IMR-90 (cell line): ENCODE measurements around the gene CDYL2. TPM values are rescaled to one million over a fixed set of nuclear protein-coding genes. Genes with fewer than 3 reads are reported as not detected.

Experiments
- ATAC-seq: fragments of 200-7000 bp; cut with Tn5 transposase; 2 replicates; pipeline ENCODE4 v1.9.1; 2020; ENCODE audit warnings: low read depth, mild to moderate bottlenecking, moderate library complexity
- BruUV-seq: library from RNA; stranded (reverse); fragments of 400-500 nt; replicated peaks from 2 replicates; lab custom pipeline; 2021; lab: Mats Ljungman, UMichigan
- CTCF ChIA-PET: fragments of 300-600 bp; formaldehyde crosslinking; extraction: SDS; loops from one replicate; lab custom pipeline; 2021; ENCODE audit warnings: antibody characterized with exemption; lab: Yijun Ruan, JAX
- POLR2A ChIA-PET: fragments of 300-600 bp; sonication (Branson Sonifier 250); formaldehyde crosslinking; loops from one replicate; lab custom pipeline; 2022; ENCODE audit warnings: antibody characterized with exemption; ENCODE audit not compliant: unreplicated experiment; lab: Charles Lee
- DNase-seq: peaks from one replicate; pipeline ENCODE4 v3.0.0; 2013
- H2AFZ ChIP-seq: replicated peaks from 2 replicates; pipeline ENCODE3; 2013; ENCODE audit warnings: low read length, mild to moderate bottlenecking; ENCODE audit not compliant: poor library complexity
- H2AK5ac ChIP-seq: 2 replicates; pipeline ENCODE4 v1.6.1; 2013; ENCODE audit warnings: low read depth, low read length, inconsistent platforms
- H2AK9ac ChIP-seq: replicated peaks from 2 replicates; pipeline ENCODE3; 2013; ENCODE audit warnings: mild to moderate bottlenecking, low read depth, low read length, moderate library complexity; ENCODE audit not compliant: poor library complexity
- H2BK120ac ChIP-seq: 2 replicates; pipeline ENCODE4 v1.6.1; 2013; ENCODE audit warnings: low read depth, low read length, inconsistent platforms
- H2BK15ac ChIP-seq: 3 replicates; pipeline ENCODE4 v1.6.1; 2013; ENCODE audit warnings: low read depth, low read length, inconsistent platforms
- H2BK20ac ChIP-seq: 2 replicates; pipeline ENCODE4 v1.6.1; 2013; ENCODE audit warnings: low read depth, mild to moderate bottlenecking, inconsistent platforms, low read length, moderate library complexity
- H2BK5ac ChIP-seq: 2 replicates; pipeline ENCODE4 v1.6.1; 2013; ENCODE audit warnings: mild to moderate bottlenecking, low read depth, low read length, inconsistent platforms; ENCODE audit not compliant: poor library complexity, severe bottlenecking
- H3K14ac ChIP-seq: replicated peaks from 2 replicates; pipeline ENCODE4 v1.6.1; 2013; ENCODE audit warnings: low read depth, low read length, inconsistent platforms
- H3K18ac ChIP-seq: 2 replicates; pipeline ENCODE4 v1.6.1; 2013; ENCODE audit warnings: low read depth, low read length, control low read depth
- H3K23ac ChIP-seq: 2 replicates; pipeline ENCODE4 v1.6.1; 2013; ENCODE audit warnings: low read depth, low read length, inconsistent platforms
- H3K27ac ChIP-seq: 2 replicates; pipeline ENCODE4 v1.5.1; 2013; ENCODE audit warnings: mild to moderate bottlenecking, control low read depth, low read length; ENCODE audit not compliant: insufficient read depth
- H3K27me3 ChIP-seq: 2 replicates; pipeline ENCODE4 v1.6.1; 2013; ENCODE audit warnings: low read length; ENCODE audit not compliant: control insufficient read depth, insufficient read depth
- H3K36me3 ChIP-seq: 2 replicates; pipeline ENCODE4 v1.6.1; 2013; ENCODE audit warnings: low read length, mixed read lengths; ENCODE audit not compliant: control insufficient read depth, insufficient read depth
- H3K4ac ChIP-seq: 2 replicates; pipeline ENCODE4 v1.6.1; 2013; ENCODE audit warnings: low read depth, low read length, inconsistent platforms
- H3K4me1 ChIP-seq: 2 replicates; pipeline ENCODE4 v1.6.1; 2013; ENCODE audit warnings: low read length, mixed read lengths; ENCODE audit not compliant: control insufficient read depth, insufficient read depth
- H3K4me2 ChIP-seq: 2 replicates; pipeline ENCODE4 v1.6.1; 2013; ENCODE audit warnings: low read depth, mild to moderate bottlenecking, control low read depth, low read length, moderate library complexity
- H3K4me3 ChIP-seq: 2 replicates; pipeline ENCODE4 v1.5.1; 2013; ENCODE audit warnings: low read depth, mild to moderate bottlenecking, control low read depth, low read length, moderate library complexity; ENCODE audit not compliant: insufficient read depth
- H3K56ac ChIP-seq: 2 replicates; pipeline ENCODE4 v1.6.1; 2013; ENCODE audit warnings: low read length, inconsistent platforms; ENCODE audit not compliant: insufficient read depth; ENCODE audit errors: extremely low read depth
- H3K79me1 ChIP-seq, 2 experiments: 2 replicates each; pipeline ENCODE4 v1.6.1; 2013; ENCODE audit warnings: low read length in 2 of 2, inconsistent platforms in 1 of 2, low read depth in 1 of 2
- H3K9ac ChIP-seq: 2 replicates; pipeline ENCODE4 v1.6.1; 2013; ENCODE audit warnings: low read depth, low read length, control low read depth
- H3K9me1 ChIP-seq: 2 replicates; pipeline ENCODE4 v1.6.1; 2013; ENCODE audit warnings: low read length, inconsistent platforms; ENCODE audit not compliant: insufficient read depth
- H3K9me3 ChIP-seq: 2 replicates; pipeline ENCODE4 v1.6.1; 2013; ENCODE audit warnings: low read length; ENCODE audit not compliant: control insufficient read depth, insufficient read depth
- H4K20me1 ChIP-seq: 2 replicates; pipeline ENCODE4 v1.6.1; 2013; ENCODE audit warnings: low read length, inconsistent platforms; ENCODE audit not compliant: insufficient read depth
- H4K5ac ChIP-seq: 2 replicates; pipeline ENCODE4 v1.6.1; 2013; ENCODE audit warnings: mild to moderate bottlenecking, low read depth, low read length, control low read depth
- H4K8ac ChIP-seq, 2 experiments: 2 replicates each; pipeline ENCODE4 v1.6.1; 2013; ENCODE audit warnings: low read depth in 2 of 2, low read length in 2 of 2, control low read depth in 1 of 2, inconsistent platforms in 1 of 2
- H4K91ac ChIP-seq: 2 replicates; pipeline ENCODE4 v1.6.1; 2013; ENCODE audit warnings: low read depth, low read length, inconsistent platforms; ENCODE audit not compliant: insufficient read depth
- BHLHE40 ChIP-seq: fragments of 150-350 bp; IDR thresholded peaks from 2 replicates; pipeline ENCODE4 v1.6.1; 2016; ENCODE audit warnings: mild to moderate bottlenecking, low read depth, low read length
- CEBPB ChIP-seq: IDR thresholded peaks from 2 replicates; pipeline ENCODE4 v1.6.1; 2012; ENCODE audit warnings: low read depth, low read length, improper control_type of control experiment
- CHD1 ChIP-seq: IDR thresholded peaks from 2 replicates; pipeline ENCODE4 v1.6.1; 2012; ENCODE audit warnings: low read depth, low read length, improper control_type of control experiment
- ELK1 ChIP-seq: fragments of 150-350 bp; IDR thresholded peaks from 2 replicates; pipeline ENCODE4 v1.6.1; 2016; ENCODE audit warnings: low read depth, mild to moderate bottlenecking, low read length, moderate library complexity, borderline replicate concordance
- FOS ChIP-seq: fragments of 150-350 bp; IDR thresholded peaks from 2 replicates; pipeline ENCODE4 v1.6.1; 2016; ENCODE audit warnings: low read depth, low read length
- MAFK ChIP-seq: IDR thresholded peaks from 2 replicates; pipeline ENCODE4 v1.6.1; 2012; ENCODE audit warnings: low read depth, low read length, improper control_type of control experiment
- MAZ ChIP-seq: IDR thresholded peaks from 2 replicates; pipeline ENCODE4 v1.6.1; 2012; ENCODE audit warnings: low read depth, mild to moderate bottlenecking, low read length, improper control_type of control experiment, moderate library complexity, borderline replicate concordance
- MXI1 ChIP-seq: IDR thresholded peaks from 2 replicates; pipeline ENCODE4 v1.6.1; 2012; ENCODE audit warnings: low read depth, mild to moderate bottlenecking, low read length, moderate library complexity, borderline replicate concordance
- NFE2L2 ChIP-seq: fragments of 150-350 bp; IDR thresholded peaks from 2 replicates; pipeline ENCODE4 v1.6.1; 2016; ENCODE audit warnings: low read depth, mild to moderate bottlenecking, low read length
- POLR2A ChIP-seq: IDR thresholded peaks from 2 replicates; pipeline ENCODE4 v1.6.1; 2012; ENCODE audit warnings: mild to moderate bottlenecking, low read depth, low read length
- RAD21 ChIP-seq: IDR thresholded peaks from 2 replicates; pipeline ENCODE4 v1.6.1; 2012; ENCODE audit warnings: low read length, improper control_type of control experiment
- RCOR1 ChIP-seq: IDR thresholded peaks from 2 replicates; pipeline ENCODE4 v1.6.1; 2012; ENCODE audit warnings: mild to moderate bottlenecking, low read length, improper control_type of control experiment; ENCODE audit not compliant: insufficient replicate concordance
- RFX5 ChIP-seq: IDR thresholded peaks from 2 replicates; pipeline ENCODE4 v1.8.0; 2012; ENCODE audit warnings: low read depth, mild to moderate bottlenecking, low read length, moderate library complexity
- SMC3 ChIP-seq: fragments of 150-350 bp; IDR thresholded peaks from 2 replicates; pipeline ENCODE4 v1.6.1; 2016; ENCODE audit warnings: low read depth, mild to moderate bottlenecking, antibody characterized with exemption, low read length, moderate library complexity
- USF2 ChIP-seq: fragments of 150-350 bp; IDR thresholded peaks from 2 replicates; pipeline ENCODE4 v1.6.1; 2017; ENCODE audit warnings: mild to moderate bottlenecking, antibody characterized with exemption, low read length, low read depth
- WGBS, 2 experiments: methylation state at CpG; one replicate each; pipeline versions ENCODE4 v1.1.5 to v1.1.7; 2013; ENCODE audit warnings: missing lambda C conversion rate in 2 of 2; ENCODE audit not compliant: insufficient read length in 1 of 2; ENCODE audit errors: extremely low coverage in 2 of 2; 5-methylcytosine and 5-hydroxymethylcytosine counted together
- dilution Hi-C: fragments of 300-500 bp; cut with HindIII; formaldehyde crosslinking; loops from one replicate; pipeline ENCODE4 v1.14.3; 2018; ENCODE audit warnings: low sequenced_read_pairs; ENCODE audit not compliant: unreplicated experiment
- in situ Hi-C: fragments of 300-500 bp; cut with MboI; formaldehyde crosslinking; loops from 3 replicates; pipeline ENCODE4 v1.14.3; 2019; ENCODE audit warnings: low sequenced_read_pairs, inconsistent platforms, mixed read lengths
- intact Hi-C: fragments of 100-400 bp; cut with micrococcal nuclease; formaldehyde crosslinking; loops from 2 replicates; pipeline ENCODE4 v1.10.0; 2022
- polyA plus RNA-seq, 3 experiments: library from polyadenylated mRNA; depleted of rRNA; stranded (reverse); fragments of >200 nt; gene quantifications; 2 replicates each; pipeline ENCODE4 v1.2.3, GENCODE V29; 2012; ENCODE audit warnings: low replicate concordance in 1 of 3
- total RNA-seq: library from RNA; depleted of rRNA; stranded (reverse); fragments of >200 nt; gene quantifications from 2 replicates; pipeline ENCODE4 v1.2.3, GENCODE V29; 2012
- TF ChIP-seq, protein P1 (sequence below): conservative IDR thresholded peaks from 2 replicates; pipeline ENCODE4 v1.5.1; 2012; ENCODE audit warnings: mild to moderate bottlenecking, low read depth, low read length, improper control_type of control experiment

CDYL2 gene
- total and polyA plus RNA-seq, 2 of the 4 experiments (the other 2 are of a cell fraction) = 1.2 to 3.9 TPM

DNA sequence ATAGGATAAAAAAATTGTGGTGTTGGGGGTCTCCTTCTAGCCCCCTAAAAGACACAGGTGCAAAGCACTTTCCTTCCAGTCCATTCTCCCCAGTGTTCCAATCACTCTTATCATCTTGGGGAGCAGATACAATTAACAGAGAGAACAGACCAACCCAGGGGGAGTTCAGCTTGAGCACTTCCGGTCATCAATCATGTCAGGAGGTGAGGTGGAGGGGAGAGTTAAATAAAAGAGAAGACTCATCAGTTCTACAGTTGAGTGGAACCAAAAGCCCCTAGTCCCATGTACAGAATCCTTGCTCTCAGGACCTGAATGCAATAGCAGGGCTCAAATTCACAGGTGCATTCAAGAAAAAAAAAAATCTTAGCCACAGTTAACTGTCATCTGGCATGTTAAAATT is 141.3 kb downstream of the CDYL2 start:
- no CpG with 5 or more reads among the region's 1 CpG for WGBS, 2 experiments
- ChIA-PET CTCF (no interaction called here), POLR2A (no interaction called here)
- Histone ChIP-seq H4K91ac (no peak overlapping the region), H4K20me1 (no peaks in the 10 kb centered on the region; the same call in 1 of the 2 replicates), H3K4me1 (no peaks in the 10 kb centered on the region), H3K9me1 (peaks cover 3% of the 10 kb centered on the region), H2BK5ac (no peak overlapping the region), H2BK20ac (no peak overlapping the region), H2AK9ac (no peak overlapping the region), H3K4me2 (no peak overlapping the region), H3K23ac (no peak overlapping the region), H2AK5ac (no peak overlapping the region), H3K27ac (no peak overlapping the region), H3K9ac (no peak overlapping the region), H4K5ac (no peak overlapping the region), H3K9me3 (no peaks in the 10 kb centered on the region; the same call in 1 of the 2 replicates), H2AFZ (no peak overlapping the region), H3K14ac (no peak overlapping the region), H3K4ac (no peak overlapping the region), H3K56ac (no peak overlapping the region), H2BK15ac (no peak overlapping the region), H3K27me3 (no peaks in the 10 kb centered on the region), H3K4me3 (no peak overlapping the region), H2BK120ac (no peak overlapping the region), H3K79me1 (no peaks in the 10 kb centered on the region; a peak in 2 of 4 replicates), H3K36me3 (no peaks in the 10 kb centered on the region), H3K18ac (no peak overlapping the region), H4K8ac (no peak overlapping the region)
- ATAC-seq = no peak
- no TSS peak for BruUV-seq
- TF ChIP-seq RAD21 (no peak), FOS (no peak), RCOR1 (no peak), BHLHE40 (no peak), MAFK (no peak), POLR2A (no peak), ELK1 (no peak), NFE2L2 (no peak), USF2 (no peak), SMC3 (no peak), CEBPB (no peak), CHD1 (no peak), MAZ (no peak), MXI1 (no peak), RFX5 (no peak)
- TF ChIP-seq, protein P1, sequence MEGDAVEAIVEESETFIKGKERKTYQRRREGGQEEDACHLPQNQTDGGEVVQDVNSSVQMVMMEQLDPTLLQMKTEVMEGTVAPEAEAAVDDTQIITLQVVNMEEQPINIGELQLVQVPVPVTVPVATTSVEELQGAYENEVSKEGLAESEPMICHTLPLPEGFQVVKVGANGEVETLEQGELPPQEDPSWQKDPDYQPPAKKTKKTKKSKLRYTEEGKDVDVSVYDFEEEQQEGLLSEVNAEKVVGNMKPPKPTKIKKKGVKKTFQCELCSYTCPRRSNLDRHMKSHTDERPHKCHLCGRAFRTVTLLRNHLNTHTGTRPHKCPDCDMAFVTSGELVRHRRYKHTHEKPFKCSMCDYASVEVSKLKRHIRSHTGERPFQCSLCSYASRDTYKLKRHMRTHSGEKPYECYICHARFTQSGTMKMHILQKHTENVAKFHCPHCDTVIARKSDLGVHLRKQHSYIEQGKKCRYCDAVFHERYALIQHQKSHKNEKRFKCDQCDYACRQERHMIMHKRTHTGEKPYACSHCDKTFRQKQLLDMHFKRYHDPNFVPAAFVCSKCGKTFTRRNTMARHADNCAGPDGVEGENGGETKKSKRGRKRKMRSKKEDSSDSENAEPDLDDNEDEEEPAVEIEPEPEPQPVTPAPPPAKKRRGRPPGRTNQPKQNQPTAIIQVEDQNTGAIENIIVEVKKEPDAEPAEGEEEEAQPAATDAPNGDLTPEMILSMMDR = no peak
- in situ Hi-C loops = no loop called here
- intact Hi-C loops = no loop called here
- dilution Hi-C loops = no loop called here
- no peak for DNase-seq
